IMR-90 (cell line): ENCODE data around the gene ZNF750.

Source experiments
- CEBPB ChIP-seq: IDR thresholded peaks from 2 replicates; pipeline ENCODE4 v1.6.1; 2012; ENCODE audit warnings: low read depth, low read length, improper control_type of control experiment
- CTCF ChIP-seq: conservative IDR thresholded peaks from 2 replicates; pipeline ENCODE4 v1.5.1; 2012; ENCODE audit warnings: mild to moderate bottlenecking, low read depth, low read length, improper control_type of control experiment
- FOS ChIP-seq: fragments of 150-350 bp; IDR thresholded peaks from 2 replicates; pipeline ENCODE4 v1.6.1; 2016; ENCODE audit warnings: low read depth, low read length
- POLR2A ChIP-seq: IDR thresholded peaks from 2 replicates; pipeline ENCODE4 v1.6.1; 2012; ENCODE audit warnings: mild to moderate bottlenecking, low read depth, low read length
- RCOR1 ChIP-seq: IDR thresholded peaks from 2 replicates; pipeline ENCODE4 v1.6.1; 2012; ENCODE audit warnings: mild to moderate bottlenecking, low read length, improper control_type of control experiment; ENCODE audit not compliant: insufficient replicate concordance
- RFX5 ChIP-seq: IDR thresholded peaks from 2 replicates; pipeline ENCODE4 v1.8.0; 2012; ENCODE audit warnings: low read depth, mild to moderate bottlenecking, low read length, moderate library complexity
- SMC3 ChIP-seq: fragments of 150-350 bp; IDR thresholded peaks from 2 replicates; pipeline ENCODE4 v1.6.1; 2016; ENCODE audit warnings: low read depth, mild to moderate bottlenecking, antibody characterized with exemption, low read length, moderate library complexity
- TF ChIP-seq, protein P1 (sequence below): fragments of 150-350 bp; IDR thresholded peaks from 2 replicates; pipeline ENCODE4 v1.6.1; 2016; ENCODE audit warnings: low read depth, mild to moderate bottlenecking, low read length, moderate library complexity, borderline replicate concordance
- TF ChIP-seq, protein P2 (sequence below): fragments of 150-350 bp; IDR thresholded peaks from 2 replicates; pipeline ENCODE4 v1.6.1; 2017; ENCODE audit warnings: mild to moderate bottlenecking, antibody characterized with exemption, low read length, low read depth

GRCh38 chr17:82812058-82812457 is 27.8 kb downstream of the ZNF750 start:
- TF ChIP-seq, protein P1, sequence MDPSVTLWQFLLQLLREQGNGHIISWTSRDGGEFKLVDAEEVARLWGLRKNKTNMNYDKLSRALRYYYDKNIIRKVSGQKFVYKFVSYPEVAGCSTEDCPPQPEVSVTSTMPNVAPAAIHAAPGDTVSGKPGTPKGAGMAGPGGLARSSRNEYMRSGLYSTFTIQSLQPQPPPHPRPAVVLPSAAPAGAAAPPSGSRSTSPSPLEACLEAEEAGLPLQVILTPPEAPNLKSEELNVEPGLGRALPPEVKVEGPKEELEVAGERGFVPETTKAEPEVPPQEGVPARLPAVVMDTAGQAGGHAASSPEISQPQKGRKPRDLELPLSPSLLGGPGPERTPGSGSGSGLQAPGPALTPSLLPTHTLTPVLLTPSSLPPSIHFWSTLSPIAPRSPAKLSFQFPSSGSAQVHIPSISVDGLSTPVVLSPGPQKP = no peak
- no peak for TF ChIP-seq FOS
- no peak for TF ChIP-seq CTCF
- no peak for TF ChIP-seq POLR2A
- TF ChIP-seq RCOR1 = no peak
- TF ChIP-seq RFX5 = no peak
- no peak for TF ChIP-seq CEBPB
- TF ChIP-seq, protein P2, sequence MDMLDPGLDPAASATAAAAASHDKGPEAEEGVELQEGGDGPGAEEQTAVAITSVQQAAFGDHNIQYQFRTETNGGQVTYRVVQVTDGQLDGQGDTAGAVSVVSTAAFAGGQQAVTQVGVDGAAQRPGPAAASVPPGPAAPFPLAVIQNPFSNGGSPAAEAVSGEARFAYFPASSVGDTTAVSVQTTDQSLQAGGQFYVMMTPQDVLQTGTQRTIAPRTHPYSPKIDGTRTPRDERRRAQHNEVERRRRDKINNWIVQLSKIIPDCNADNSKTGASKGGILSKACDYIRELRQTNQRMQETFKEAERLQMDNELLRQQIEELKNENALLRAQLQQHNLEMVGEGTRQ = no peak
- TF ChIP-seq SMC3 = no peak
